RWPE1 (cell line): Measurements from ENCODE around the gene C2orf74.

Experiments used
- CTCF ChIA-PET: fragments of 350-600 bp; sonication (Branson Sonifier 250); formaldehyde crosslinking; extraction: SDS; loops from one replicate; lab custom pipeline; 2021; lab: Yijun Ruan, JAX
- POLR2A ChIA-PET: fragments of 400-600 bp; formaldehyde crosslinking; extraction: SDS; loops from one replicate; lab custom pipeline; 2020; ENCODE audit warnings: antibody characterized with exemption; ENCODE audit not compliant: low non-redundant PET; lab: Yijun Ruan, JAX
- DNase-seq: peaks from one replicate; pipeline ENCODE4 v3.0.0; 2012; ENCODE audit warnings: low spot score
- H3K27ac ChIP-seq: fragments of 450-650 bp; 2 replicates; pipeline ENCODE4 v1.5.1; 2017
- CTCF ChIP-seq: fragments of 450-650 bp; conservative IDR thresholded peaks from 2 replicates; pipeline ENCODE4 v1.5.1; 2017; ENCODE audit warnings: low read depth, mild to moderate bottlenecking

Gene C2orf74

GRCh38 chr2:61167579-61167978 lies 5.6 kb downstream of the C2orf74 start:
- TF ChIP-seq CTCF = no peak
- POLR2A ChIA-PET = no interaction called here
- no peak for DNase-seq
- H3K27ac ChIP-seq = no peak overlapping the region
- CTCF ChIA-PET = no interaction called here

- ChIA-PET POLR2A (no interaction called here), CTCF (no interaction called here)
- TF ChIP-seq CTCF = no peak
- H3K27ac ChIP-seq = no peak overlapping the region
- no peak for DNase-seq
Observed at GRCh38 chr2:61172671-61173070, 10.7 kb downstream of the C2orf74 start.

GRCh38 chr2:61173116-61173515 lies 11.1 kb downstream of the C2orf74 start:
- CTCF ChIA-PET = no interaction called here
- no peak overlapping the region for H3K27ac ChIP-seq
- no peak for TF ChIP-seq CTCF
- DNase-seq = no peak
- POLR2A ChIA-PET = no interaction called here

GRCh38 chr2:61175036-61175435 lies 13.0 kb downstream of the C2orf74 start:
- no peak overlapping the region for H3K27ac ChIP-seq
- ChIA-PET POLR2A (no interaction called here), CTCF (no interaction called here)
- DNase-seq = no peak
- no peak for TF ChIP-seq CTCF

- ChIA-PET POLR2A (interaction anchor here (0.5 to 1.0 kb wide), 2 partner anchors 32 to 62 kb away, joined by 3 read pairs; no protein-coding TSS in a partner anchor), CTCF (no interaction called here)
- H3K27ac ChIP-seq = peak overlapping the region; percentile 92
- TF ChIP-seq CTCF = no peak
- DNase-seq = peak; percentile 97
Observed at GRCh38 chr2:61176755-61177726, 15.1 kb downstream of the C2orf74 start.

- no peak for DNase-seq
- CTCF ChIA-PET = interaction anchor here (0.6 kb wide), 1 partner anchor 22 kb away, joined by 3 read pairs; no protein-coding TSS in a partner anchor
- TF ChIP-seq CTCF = no peak
- POLR2A ChIA-PET = interaction anchor here (1.0 kb wide), 1 partner anchor 33 kb away, joined by 3 read pairs; no protein-coding TSS in a partner anchor
- peak overlapping the region; percentile 92 for H3K27ac ChIP-seq
Observed at GRCh38 chr2:61177727-61178549, 15.9 kb downstream of the C2orf74 start.
